HG03045 (cell line): ENCODE measurements around the gene TRIM62.
"Not testable (repeated sequence)": the region's sequence is repeated elsewhere in the genome, so short reads cannot be mapped to it uniquely, and the experiment has no call there.

Experiments
- ATAC-seq: cut with Tn5 transposase; IDR thresholded peaks from one replicate; pipeline ENCODE4 v1.9.1; 2021; ENCODE audit warnings: mild to moderate bottlenecking, moderate library complexity; ENCODE audit not compliant: unreplicated experiment

TRIM62 gene

GRCh38 chr1:33140153-33141149 is 41.4 kb downstream of the TRIM62 start:
- ATAC-seq, result no peak

- no peak for ATAC-seq
Measured at GRCh38 chr1:33137800-33138199, 44.0 kb downstream of the TRIM62 start.

- ATAC-seq, result not testable (repeated sequence)
Measured at GRCh38 chr1:33136041-33136440, 45.8 kb downstream of the TRIM62 start.

GRCh38 chr1:33133478-33134105 is 48.3 kb downstream of the TRIM62 start:
- ATAC-seq, result no peak

GRCh38 chr1:33132549-33132948 is 49.3 kb downstream of the TRIM62 start:
- no peak for ATAC-seq

- ATAC-seq, result no peak
Measured at GRCh38 chr1:33131191-33131590, 50.7 kb downstream of the TRIM62 start.

- no peak for ATAC-seq
Measured at GRCh38 chr1:33130297-33130696, 51.5 kb downstream of the TRIM62 start.

GRCh38 chr1:33128781-33129180 is 53.1 kb downstream of the TRIM62 start:
- ATAC-seq, result no peak

GRCh38 chr1:33127001-33127823 is 54.6 kb downstream of the TRIM62 start:
- peak; percentile 95 for ATAC-seq

GRCh38 chr1:33126411-33127000 is 55.3 kb downstream of the TRIM62 start:
- no peak for ATAC-seq

GRCh38 chr1:33124647-33125046 is 57.2 kb downstream of the TRIM62 start:
- ATAC-seq, result not testable (repeated sequence)

- ATAC-seq, result no peak
Measured at GRCh38 chr1:33123266-33123665, 58.6 kb downstream of the TRIM62 start.

GRCh38 chr1:33122483-33123178 is 59.2 kb downstream of the TRIM62 start:
- ATAC-seq, result no peak

GRCh38 chr1:33121728-33122127 is 60.1 kb downstream of the TRIM62 start:
- no peak for ATAC-seq

GRCh38 chr1:33120436-33121231 is 61.2 kb downstream of the TRIM62 start:
- no peak for ATAC-seq

- no peak for ATAC-seq
Measured at GRCh38 chr1:33119532-33120217, 62.2 kb downstream of the TRIM62 start.

GRCh38 chr1:33119050-33119449 is 62.8 kb downstream of the TRIM62 start:
- ATAC-seq, result no peak

GRCh38 chr1:33118274-33118673 is 63.6 kb downstream of the TRIM62 start:
- no peak for ATAC-seq
